ENCODE measurements around the gene SPOP.

- TF ChIP-seq CTCF (IDR thresholded peaks at IDR 0.05) (peak; percentile 84 to 92 (median 88)), POLR2A (IDR thresholded peaks at IDR 0.05) (no peak)
Measured at GRCh38 chr17:49694847-49695697, 17.2 kb upstream of the SPOP start.
